ENCODE data around the gene ABCF2. TPM values are rescaled to one million over a fixed set of nuclear protein-coding genes. Genes with fewer than 3 reads are reported as not detected.

Gene ABCF2
- total RNA-seq, 1 experiment from 2014 or later = 63.7 TPM

DNA sequence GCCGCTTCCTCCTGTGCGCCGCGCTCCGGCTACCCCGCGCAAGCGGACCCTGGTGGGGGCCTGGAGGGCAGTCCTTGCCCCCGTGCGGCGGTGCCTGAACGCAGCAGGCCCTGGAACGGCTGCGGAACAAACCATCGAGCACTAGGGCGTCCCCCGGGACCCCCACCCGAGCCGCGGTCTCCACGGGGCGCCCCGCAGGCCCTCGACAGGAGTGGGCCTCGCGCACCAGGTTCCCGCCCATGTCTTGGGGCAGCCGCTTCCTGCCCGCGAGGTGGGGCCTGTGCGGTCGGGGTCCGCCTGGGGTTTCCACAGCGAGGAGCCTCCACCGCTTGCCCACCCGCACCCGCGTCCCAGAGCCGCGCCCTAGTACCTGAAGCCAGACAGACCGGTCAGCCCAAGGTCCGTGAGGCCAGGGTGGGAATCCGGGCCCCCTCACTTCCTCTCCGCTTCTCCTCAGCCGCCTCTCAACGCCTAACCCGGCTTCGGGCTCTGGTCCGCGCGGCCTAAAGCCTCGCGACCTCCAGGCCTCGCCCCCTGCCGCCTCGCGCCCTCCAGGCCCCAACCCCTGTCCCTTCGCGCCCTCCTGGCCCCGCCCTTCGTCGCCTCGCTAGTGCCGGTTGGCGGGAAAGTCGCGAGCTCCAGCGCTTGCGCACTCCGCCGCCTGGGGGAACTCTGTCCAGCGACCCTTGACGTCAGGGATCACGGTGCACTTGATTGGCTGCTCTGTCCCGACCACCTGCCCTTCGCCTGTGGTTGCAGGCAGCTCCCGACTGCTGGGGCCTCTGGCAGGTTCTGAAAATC, 52.6 kb downstream of the ABCF2 start:
- ChIA-PET POLR2A (no interaction called here), CTCF (no interaction called here), RAD21 (ENCODE audit: low non-redundant PET in 1 of 2, low total read pairs in 2 of 2, uncharacterized antibody in 2 of 2, unreplicated experiment in 2 of 2) (no interaction called here)
- Histone ChIP-seq H3K4me1 (ENCODE audit: control insufficient read depth in 1 of 2, insufficient read depth in 2 of 2, low read length in 2 of 2) (no peaks in the 10 kb centered on the region), H3K9ac (ENCODE audit: low read length) (no peak overlapping the region), H3K4me3 (replicated peaks in 1 of 2; ENCODE audit: low read depth in 1 of 2, low read length in 2 of 2) (no peak overlapping the region), H2AFZ (ENCODE audit: low read depth, low read length, poor library complexity, severe bottlenecking) (no peak overlapping the region), H3K9me2 (ENCODE audit: insufficient read depth) (no peaks in the 10 kb centered on the region), H3K27me3 (ENCODE audit: insufficient read depth, low read length) (no peaks in the 10 kb centered on the region), H3K9me3 (ENCODE audit: control insufficient read depth in 1 of 2, insufficient read depth in 1 of 2, low read depth in 1 of 2, low read length in 2 of 2) (peaks cover 0 to 8% of the 10 kb centered on the region in 2 experiments; a peak in 1 of 4 replicates), H4K20me1 (ENCODE audit: insufficient read depth) (no peaks in the 10 kb centered on the region), H3K4me2 (ENCODE audit: low read length) (no peak overlapping the region), H3K79me2 (ENCODE audit: insufficient read depth, low read length) (no peaks in the 10 kb centered on the region), H3K36me3 (ENCODE audit: control insufficient read depth in 1 of 2, insufficient read depth in 2 of 2, low read length in 2 of 2) (no peaks in the 10 kb centered on the region), H3K27ac (ENCODE audit: low read depth, low read length) (no peak overlapping the region)
- intact Hi-C loops (cut with micrococcal nuclease) = loop anchor here (5.0 kb wide), 1 partner anchor 397 kb away; no protein-coding TSS in a partner anchor
- DNase-seq (ENCODE audit: low read depth, low spot score) (no peak), ATAC-seq (no peak)
- no TSS peak for BruUV-seq (replicated peaks)
- TF ChIP-seq, protein P1, sequence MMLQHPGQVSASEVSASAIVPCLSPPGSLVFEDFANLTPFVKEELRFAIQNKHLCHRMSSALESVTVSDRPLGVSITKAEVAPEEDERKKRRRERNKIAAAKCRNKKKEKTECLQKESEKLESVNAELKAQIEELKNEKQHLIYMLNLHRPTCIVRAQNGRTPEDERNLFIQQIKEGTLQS (IDR thresholded peaks at IDR 0.05) = no peak
- TF ChIP-seq YY1 (IDR thresholded peaks at IDR 0.05; ENCODE audit: extremely low read depth, insufficient replicate concordance, low read depth, low read length) (no peak), TCF7L2 (IDR thresholded peaks at IDR 0.05; ENCODE audit: borderline replicate concordance, extremely low read depth, insufficient read depth, insufficient read length) (no peak), ELF1 (IDR thresholded peaks at IDR 0.05; ENCODE audit: borderline replicate concordance, low read depth) (no peak), JUND (IDR thresholded peaks at IDR 0.05) (no peak), EZH2phosphoT487 (IDR thresholded peaks at IDR 0.05; ENCODE audit: borderline replicate concordance) (no peak)
- TF ChIP-seq, protein P2, sequence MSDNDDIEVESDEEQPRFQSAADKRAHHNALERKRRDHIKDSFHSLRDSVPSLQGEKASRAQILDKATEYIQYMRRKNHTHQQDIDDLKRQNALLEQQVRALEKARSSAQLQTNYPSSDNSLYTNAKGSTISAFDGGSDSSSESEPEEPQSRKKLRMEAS (IDR thresholded peaks at IDR 0.05) = no peak
